ENCODE results near the gene ANKS1A.

DNA sequence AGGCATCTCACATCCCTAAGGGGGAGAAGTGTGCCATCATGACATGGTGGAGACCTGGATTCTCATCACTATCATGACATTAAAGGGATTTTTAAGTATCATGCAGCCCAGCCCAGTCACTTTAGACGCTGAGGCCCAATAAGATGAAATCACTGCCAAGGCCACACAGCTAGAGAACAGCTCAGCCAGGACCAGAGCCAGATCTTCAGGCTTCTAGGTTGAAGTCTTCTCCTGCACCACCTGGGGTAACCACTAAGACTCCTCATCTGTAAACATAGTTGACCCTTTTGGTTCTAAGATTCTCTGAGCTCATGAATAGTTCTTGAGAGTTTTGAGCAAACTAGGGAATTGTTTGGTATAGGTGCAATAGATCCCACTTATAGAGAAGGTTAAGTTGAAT is 126.9 kb downstream of the ANKS1A start:
- TF ChIP-seq ZNF785 (tag by site-specific recombination; IDR thresholded peaks at IDR 0.05) = no peak
- no peak for TF ChIP-seq SP2 (tag by site-specific recombination; IDR thresholded peaks at IDR 0.05)
- TF ChIP-seq ZNF274 (IDR thresholded peaks at IDR 0.05; ENCODE audit: low read length) = no peak
- TF ChIP-seq ZNF274 (tag by site-specific recombination; IDR thresholded peaks at IDR 0.05; ENCODE audit: borderline replicate concordance) = no peak
- TF ChIP-seq, protein P1, sequence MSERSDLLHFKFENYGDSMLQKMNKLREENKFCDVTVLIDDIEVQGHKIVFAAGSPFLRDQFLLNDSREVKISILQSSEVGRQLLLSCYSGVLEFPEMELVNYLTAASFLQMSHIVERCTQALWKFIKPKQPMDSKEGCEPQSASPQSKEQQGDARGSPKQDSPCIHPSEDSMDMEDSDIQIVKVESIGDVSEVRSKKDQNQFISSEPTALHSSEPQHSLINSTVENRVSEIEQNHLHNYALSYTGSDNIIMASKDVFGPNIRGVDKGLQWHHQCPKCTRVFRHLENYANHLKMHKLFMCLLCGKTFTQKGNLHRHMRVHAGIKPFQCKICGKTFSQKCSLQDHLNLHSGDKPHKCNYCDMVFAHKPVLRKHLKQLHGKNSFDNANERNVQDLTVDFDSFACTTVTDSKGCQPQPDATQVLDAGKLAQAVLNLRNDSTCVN (tag by site-specific recombination; optimal IDR thresholded peaks at IDR 0.05) = no peak
- TF ChIP-seq, protein P2, sequence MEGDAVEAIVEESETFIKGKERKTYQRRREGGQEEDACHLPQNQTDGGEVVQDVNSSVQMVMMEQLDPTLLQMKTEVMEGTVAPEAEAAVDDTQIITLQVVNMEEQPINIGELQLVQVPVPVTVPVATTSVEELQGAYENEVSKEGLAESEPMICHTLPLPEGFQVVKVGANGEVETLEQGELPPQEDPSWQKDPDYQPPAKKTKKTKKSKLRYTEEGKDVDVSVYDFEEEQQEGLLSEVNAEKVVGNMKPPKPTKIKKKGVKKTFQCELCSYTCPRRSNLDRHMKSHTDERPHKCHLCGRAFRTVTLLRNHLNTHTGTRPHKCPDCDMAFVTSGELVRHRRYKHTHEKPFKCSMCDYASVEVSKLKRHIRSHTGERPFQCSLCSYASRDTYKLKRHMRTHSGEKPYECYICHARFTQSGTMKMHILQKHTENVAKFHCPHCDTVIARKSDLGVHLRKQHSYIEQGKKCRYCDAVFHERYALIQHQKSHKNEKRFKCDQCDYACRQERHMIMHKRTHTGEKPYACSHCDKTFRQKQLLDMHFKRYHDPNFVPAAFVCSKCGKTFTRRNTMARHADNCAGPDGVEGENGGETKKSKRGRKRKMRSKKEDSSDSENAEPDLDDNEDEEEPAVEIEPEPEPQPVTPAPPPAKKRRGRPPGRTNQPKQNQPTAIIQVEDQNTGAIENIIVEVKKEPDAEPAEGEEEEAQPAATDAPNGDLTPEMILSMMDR (tag by site-specific recombination; IDR thresholded peaks at IDR 0.05) = no peak
- no peak for TF ChIP-seq ZNF146 (tag by site-specific recombination; IDR thresholded peaks at IDR 0.05)
- no peak for TF ChIP-seq ZNF768 (tag by site-specific recombination; IDR thresholded peaks at IDR 0.05)
- no peak for TF ChIP-seq TCF7L2 (IDR thresholded peaks at IDR 0.05; ENCODE audit: borderline replicate concordance, low read depth, low read length)
- TF ChIP-seq KLF1 (tag by site-specific recombination; IDR thresholded peaks at IDR 0.05) = no peak
- no peak for TF ChIP-seq BCL11A (tag by site-specific recombination; IDR thresholded peaks at IDR 0.05; ENCODE audit: low read depth)
- TF ChIP-seq ZNF354C (tag by site-specific recombination; IDR thresholded peaks at IDR 0.05; ENCODE audit: borderline replicate concordance, low read depth) = no peak
- no peak for TF ChIP-seq ZNF610 (tag by site-specific recombination; IDR thresholded peaks at IDR 0.05; ENCODE audit: borderline replicate concordance)
- no peak for TF ChIP-seq SP7 (tag by site-specific recombination; IDR thresholded peaks at IDR 0.05)

Measured in HEK293 (cell line).